Measurements from ENCODE around the gene ARL16.

The ARL16 gene

GRCh38 chr17:81720267-81721071, 36.9 kb upstream of the ARL16 start:
- H3K27ac ChIP-seq: peak overlapping the region; percentile 92
- no peak for TF ChIP-seq ZFX (IDR thresholded peaks at IDR 0.05; ENCODE audit: borderline replicate concordance)
- TF ChIP-seq, protein P1, sequence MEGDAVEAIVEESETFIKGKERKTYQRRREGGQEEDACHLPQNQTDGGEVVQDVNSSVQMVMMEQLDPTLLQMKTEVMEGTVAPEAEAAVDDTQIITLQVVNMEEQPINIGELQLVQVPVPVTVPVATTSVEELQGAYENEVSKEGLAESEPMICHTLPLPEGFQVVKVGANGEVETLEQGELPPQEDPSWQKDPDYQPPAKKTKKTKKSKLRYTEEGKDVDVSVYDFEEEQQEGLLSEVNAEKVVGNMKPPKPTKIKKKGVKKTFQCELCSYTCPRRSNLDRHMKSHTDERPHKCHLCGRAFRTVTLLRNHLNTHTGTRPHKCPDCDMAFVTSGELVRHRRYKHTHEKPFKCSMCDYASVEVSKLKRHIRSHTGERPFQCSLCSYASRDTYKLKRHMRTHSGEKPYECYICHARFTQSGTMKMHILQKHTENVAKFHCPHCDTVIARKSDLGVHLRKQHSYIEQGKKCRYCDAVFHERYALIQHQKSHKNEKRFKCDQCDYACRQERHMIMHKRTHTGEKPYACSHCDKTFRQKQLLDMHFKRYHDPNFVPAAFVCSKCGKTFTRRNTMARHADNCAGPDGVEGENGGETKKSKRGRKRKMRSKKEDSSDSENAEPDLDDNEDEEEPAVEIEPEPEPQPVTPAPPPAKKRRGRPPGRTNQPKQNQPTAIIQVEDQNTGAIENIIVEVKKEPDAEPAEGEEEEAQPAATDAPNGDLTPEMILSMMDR (IDR thresholded peaks at IDR 0.05): no peak

GRCh38 chr17:81719410-81720266, 36.0 kb upstream of the ARL16 start:
- peak overlapping the region; percentile 92 for H3K27ac ChIP-seq
- TF ChIP-seq, protein P1 (IDR thresholded peaks at IDR 0.05): no peak
- TF ChIP-seq ZFX (IDR thresholded peaks at IDR 0.05; ENCODE audit: borderline replicate concordance): no peak

- TF ChIP-seq, protein P1 (IDR thresholded peaks at IDR 0.05): no peak
- no peak for TF ChIP-seq ZFX (IDR thresholded peaks at IDR 0.05; ENCODE audit: borderline replicate concordance)
- no peak overlapping the region for H3K27ac ChIP-seq
Measured at GRCh38 chr17:81717766-81718089, 34.1 kb upstream of the ARL16 start.

DNA sequence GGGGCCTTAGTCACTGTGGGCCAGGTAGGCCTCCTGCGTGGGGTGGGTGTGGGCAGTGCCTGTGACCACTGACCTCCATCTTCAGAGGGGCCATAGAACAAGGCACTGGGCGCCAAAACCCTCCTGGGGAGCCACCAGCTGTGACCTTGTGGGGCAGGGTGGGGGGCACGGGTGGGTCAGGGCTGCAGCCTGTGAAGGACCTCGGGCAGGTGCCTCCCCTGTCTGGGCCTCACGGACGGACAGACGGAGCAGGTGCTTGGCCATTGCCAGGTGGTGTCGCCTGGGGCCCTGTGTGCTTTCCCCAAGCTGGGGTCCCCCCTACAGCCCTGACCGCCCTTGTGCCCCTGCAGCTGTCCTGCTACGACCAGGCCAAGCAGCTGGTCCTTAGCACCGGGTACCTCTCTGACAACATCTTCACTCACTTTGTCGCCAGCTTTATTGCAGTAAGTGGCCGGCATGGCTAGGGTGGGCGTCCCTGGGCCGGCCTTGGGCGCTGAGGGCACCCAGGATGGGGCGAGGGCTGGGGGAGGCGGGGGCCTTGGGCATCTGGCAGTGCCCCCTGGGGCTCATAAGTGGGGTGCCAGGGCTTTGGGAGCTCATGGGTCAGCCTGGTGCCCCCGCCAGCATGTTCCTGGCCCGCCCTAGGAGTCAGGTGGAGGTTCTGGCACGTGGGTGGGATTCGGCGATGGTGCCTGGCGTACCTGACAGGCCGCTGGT, 33.6 kb upstream of the ARL16 start:
- H3K27ac ChIP-seq: no peak overlapping the region
- TF ChIP-seq, protein P1 (IDR thresholded peaks at IDR 0.05): no peak
- no peak for TF ChIP-seq ZFX (IDR thresholded peaks at IDR 0.05; ENCODE audit: borderline replicate concordance)

DNA sequence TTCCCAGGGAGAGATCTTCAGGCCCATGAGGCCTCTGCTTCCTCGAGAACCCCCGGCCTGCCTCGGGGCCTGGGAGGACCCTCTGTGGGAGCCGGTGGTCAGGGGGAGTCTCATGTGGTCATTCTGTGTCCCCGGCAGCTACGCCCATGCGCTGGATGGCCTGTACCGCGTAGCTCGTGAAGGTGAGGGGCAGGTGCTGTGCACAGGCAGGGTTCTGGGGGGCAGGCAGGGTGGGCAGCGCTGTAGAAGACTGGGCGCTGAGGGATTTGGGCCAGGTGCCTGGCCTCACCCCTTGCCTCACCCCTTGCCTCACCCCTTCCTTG, 33.0 kb upstream of the ARL16 start:
- no peak overlapping the region for H3K27ac ChIP-seq
- no peak for TF ChIP-seq ZFX (IDR thresholded peaks at IDR 0.05; ENCODE audit: borderline replicate concordance)
- TF ChIP-seq, protein P1 (IDR thresholded peaks at IDR 0.05): no peak

- no peak for TF ChIP-seq ZFX (IDR thresholded peaks at IDR 0.05; ENCODE audit: borderline replicate concordance)
- TF ChIP-seq, protein P1 (IDR thresholded peaks at IDR 0.05): no peak
- H3K27ac ChIP-seq: no peak overlapping the region
Measured at GRCh38 chr17:81715872-81716673, 32.5 kb upstream of the ARL16 start.

Measured in 22Rv1 (cell line).